Stomach (tissue), 9 donors: ENCODE data around the gene NARS2. TPM values are rescaled to one million over a fixed set of nuclear protein-coding genes. Genes with fewer than 3 reads are reported as not detected.

ENCODE experiments used
- DNase-seq, 2 donors: peaks; one replicate each; pipeline versions ENCODE4 v3.0.0 to v3.0.0-alpha.2; 2013 to 2019
- H3K27ac ChIP-seq, 5 donors: fragments of 200-600 bp in 4 of 5; sonication (generic) in 4 of 5; one replicate each; pipeline ENCODE4 v1.5.1; 2013 to 2019; ENCODE audit warnings: mild to moderate bottlenecking in 1 of 5, moderate library complexity in 1 of 5
- H3K27me3 ChIP-seq, 3 donors: fragments of 200-600 bp; sonication (generic); one replicate each; pipeline ENCODE4 v1.5.1; 2017 to 2019; ENCODE audit warnings: mixed run types in 1 of 3
- H3K36me3 ChIP-seq, 4 donors: fragments of 200-600 bp; sonication (generic); 1 replicate in 3 of 4; 2 replicates in 1 of 4; pipeline ENCODE4 v1.5.1; 2016 to 2019
- H3K4me1 ChIP-seq, 4 donors: fragments of 200-600 bp; sonication (generic); one replicate each; pipeline ENCODE4 v1.5.1; 2016 to 2019
- H3K4me3 ChIP-seq, 4 donors: fragments of 200-600 bp; sonication (generic) in 3 of 4; one replicate each; pipeline ENCODE4 v1.5.1; 2016 to 2019; ENCODE audit warnings: mild to moderate bottlenecking in 1 of 4
- H3K9me3 ChIP-seq, 4 donors: fragments of 200-600 bp; sonication (generic); one replicate each; pipeline ENCODE4 v1.5.1; 2016 to 2019
- CTCF ChIP-seq, 7 experiments: fragments of 450-650 bp in 4 of 7; fragments of 200-600 bp in 3 of 7; sonication (generic) in 3 of 7; IDR thresholded peaks; one replicate each; pipeline ENCODE4 v1.5.1; 2016 to 2019; ENCODE audit warnings: antibody characterized with exemption in 7 of 7, control low read depth in 2 of 7, mild to moderate bottlenecking in 1 of 7
- EP300 ChIP-seq: sonication (generic); formaldehyde crosslinking; IDR thresholded peaks from one replicate; pipeline ENCODE4 v1.6.1; 2017; ENCODE audit warnings: antibody characterized with exemption
- POLR2A ChIP-seq, 4 donors: fragments of 450-650 bp; IDR thresholded peaks; one replicate each; pipeline ENCODE4 v1.6.1; 2016; ENCODE audit warnings: antibody characterized with exemption in 4 of 4, control low read depth in 2 of 4, mild to moderate bottlenecking in 1 of 4, moderate library complexity in 1 of 4
- POLR2AphosphoS5 ChIP-seq, 3 donors: sonication (generic); formaldehyde crosslinking; IDR thresholded peaks; one replicate each; pipeline ENCODE4 v1.6.1; 2016; ENCODE audit warnings: antibody characterized with exemption in 3 of 3
- WGBS, 5 donors: extraction: QIAGEN DNeasy Blood & Tissue Kit in 3 of 5; methylation state at CpG; one replicate each; pipeline versions ENCODE4 v1.1.5 to v1.1.7; 2013 to 2018; 5-methylcytosine and 5-hydroxymethylcytosine counted together
- intact Hi-C: fragments of 100-400 bp; cut with DNase I; formaldehyde crosslinking; loops from one replicate; pipeline ENCODE4 v1.15.1; 2023; ENCODE audit warnings: low total_unique reads
- polyA plus RNA-seq, 3 donors: library from polyadenylated mRNA; stranded (reverse); fragments of 200-250 nt; gene quantifications; one replicate each; pipeline ENCODE4 v1.2.3, GENCODE V29; 2013
- total RNA-seq, 5 donors: library from RNA; depleted of rRNA; stranded (reverse); fragments of >200 nt; gene quantifications; one replicate each; pipeline versions ENCODE4 v1.1.0 to v1.2.3, GENCODE V29; 2014 to 2016
- donor health status: healthy with polysubstance abuse.
- donor health status: Bipolar disorder and iron deficiency.
- donor health status: healthy.

Gene NARS2
- total and polyA plus RNA-seq, 8 donors: 4.7 to 34.5 (median 14.1) TPM

- intact Hi-C loops: no loop called here
- peaks cover 0 to 6% (median 0%) of the 10 kb centered on the region in 4 donors for H3K36me3 ChIP-seq
- H3K27me3 ChIP-seq: no peaks in the 10 kb centered on the region
- no peak for TF ChIP-seq EP300
- TF ChIP-seq CTCF (IDR thresholded peaks at IDR 0.05): no peak
- TF ChIP-seq POLR2A (IDR thresholded peaks at IDR 0.05): no peak
- no peak for TF ChIP-seq POLR2AphosphoS5 (IDR thresholded peaks at IDR 0.05)
- no peak for DNase-seq
- H3K9me3 ChIP-seq: no peaks in the 10 kb centered on the region
- peaks cover 0 to 14% (median 5%) of the 10 kb centered on the region in 4 donors for H3K4me1 ChIP-seq
- no peak overlapping the region for H3K4me3 ChIP-seq
- H3K27ac ChIP-seq: no peak overlapping the region
- 62 to 100% (median 71%) methylated on average over 1 of the region's 1 CpG for WGBS, 5 donors
Observed at GRCh38 chr11:78510025-78510596, 64.6 kb downstream of the NARS2 start.

GRCh38 chr11:78504708-78505107 lies 70.0 kb downstream of the NARS2 start:
- TF ChIP-seq POLR2AphosphoS5 (IDR thresholded peaks at IDR 0.05): no peak
- TF ChIP-seq POLR2A (IDR thresholded peaks at IDR 0.05): no peak
- no peak for TF ChIP-seq CTCF (IDR thresholded peaks at IDR 0.05)
- TF ChIP-seq EP300: no peak
- no peaks in the 10 kb centered on the region for H3K9me3 ChIP-seq
- 73 to 77% (median 76%) methylated on average over 4 of the region's 4 CpGs for WGBS, 5 donors
- no peak overlapping the region for H3K27ac ChIP-seq
- no peak for DNase-seq
- no peaks in the 10 kb centered on the region for H3K36me3 ChIP-seq
- no peak overlapping the region for H3K4me3 ChIP-seq
- H3K27me3 ChIP-seq: no peaks in the 10 kb centered on the region
- H3K4me1 ChIP-seq: peaks cover 0 to 14% (median 5%) of the 10 kb centered on the region in 4 donors
- intact Hi-C loops: no loop called here

GRCh38 chr11:78504181-78504580 lies 70.5 kb downstream of the NARS2 start:
- H3K27me3 ChIP-seq: no peaks in the 10 kb centered on the region
- WGBS, 5 donors: 49 to 68% (median 59%) methylated on average over 2 of the region's 2 CpGs
- H3K36me3 ChIP-seq: no peaks in the 10 kb centered on the region
- no peak for DNase-seq
- peaks cover 0 to 14% (median 5%) of the 10 kb centered on the region in 4 donors for H3K4me1 ChIP-seq
- H3K9me3 ChIP-seq: no peaks in the 10 kb centered on the region
- H3K27ac ChIP-seq: no peak overlapping the region
- H3K4me3 ChIP-seq: no peak overlapping the region
- intact Hi-C loops: no loop called here
- TF ChIP-seq CTCF (IDR thresholded peaks at IDR 0.05): no peak
- TF ChIP-seq POLR2A (IDR thresholded peaks at IDR 0.05): no peak
- TF ChIP-seq POLR2AphosphoS5 (IDR thresholded peaks at IDR 0.05): no peak

GRCh38 chr11:78499971-78500370 lies 74.7 kb downstream of the NARS2 start:
- H3K27me3 ChIP-seq: no peaks in the 10 kb centered on the region
- H3K36me3 ChIP-seq: no peaks in the 10 kb centered on the region
- no peak for DNase-seq
- no peak overlapping the region for H3K4me3 ChIP-seq
- TF ChIP-seq POLR2A (IDR thresholded peaks at IDR 0.05) (no peak), EP300 (no peak), CTCF (IDR thresholded peaks at IDR 0.05) (no peak), POLR2AphosphoS5 (IDR thresholded peaks at IDR 0.05) (no peak)
- intact Hi-C loops: no loop called here
- peaks cover 0 to 22% (median 10%) of the 10 kb centered on the region in 4 donors for H3K4me1 ChIP-seq
- no peak overlapping the region for H3K27ac ChIP-seq
- H3K9me3 ChIP-seq: no peaks in the 10 kb centered on the region
